RWPE1 (cell line): ENCODE data around the gene PRKG2.
A peak's percentile ranks its signal among the peaks of the same experiment; 100 is the strongest.

Source experiments
- CTCF ChIA-PET: fragments of 350-600 bp; sonication (Branson Sonifier 250); formaldehyde crosslinking; extraction: SDS; loops from one replicate; lab custom pipeline; 2021; lab: Yijun Ruan, JAX
- POLR2A ChIA-PET: fragments of 400-600 bp; formaldehyde crosslinking; extraction: SDS; loops from one replicate; lab custom pipeline; 2020; ENCODE audit warnings: antibody characterized with exemption; ENCODE audit not compliant: low non-redundant PET; lab: Yijun Ruan, JAX
- DNase-seq: peaks from one replicate; pipeline ENCODE4 v3.0.0; 2012; ENCODE audit warnings: low spot score
- H3K27ac ChIP-seq: fragments of 450-650 bp; 2 replicates; pipeline ENCODE4 v1.5.1; 2017
- TF ChIP-seq, protein P1 (sequence below): fragments of 450-650 bp; conservative IDR thresholded peaks from 2 replicates; pipeline ENCODE4 v1.5.1; 2017; ENCODE audit warnings: low read depth, mild to moderate bottlenecking

The PRKG2 gene

DNA sequence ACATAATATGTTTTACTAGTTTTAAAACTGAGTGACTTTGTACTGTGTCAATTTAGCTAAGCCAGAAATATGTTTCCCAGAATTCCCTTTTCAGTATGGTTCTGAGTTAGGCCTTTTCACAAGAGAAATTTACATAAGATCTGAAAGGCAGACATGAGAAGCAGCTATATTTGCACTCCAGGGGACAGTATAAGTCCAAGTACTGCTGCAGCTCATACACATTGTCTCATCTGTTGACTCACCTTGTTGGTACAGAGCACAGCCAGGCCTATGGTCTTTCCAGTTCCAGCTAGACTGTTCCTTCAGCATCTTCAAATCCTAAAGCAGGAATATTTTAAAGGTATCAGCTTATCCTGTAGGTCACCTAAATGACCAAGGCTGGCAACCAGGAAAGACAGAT is 131.0 kb downstream of the PRKG2 start:
- peak; percentile 18 for DNase-seq
- TF ChIP-seq, protein P1, sequence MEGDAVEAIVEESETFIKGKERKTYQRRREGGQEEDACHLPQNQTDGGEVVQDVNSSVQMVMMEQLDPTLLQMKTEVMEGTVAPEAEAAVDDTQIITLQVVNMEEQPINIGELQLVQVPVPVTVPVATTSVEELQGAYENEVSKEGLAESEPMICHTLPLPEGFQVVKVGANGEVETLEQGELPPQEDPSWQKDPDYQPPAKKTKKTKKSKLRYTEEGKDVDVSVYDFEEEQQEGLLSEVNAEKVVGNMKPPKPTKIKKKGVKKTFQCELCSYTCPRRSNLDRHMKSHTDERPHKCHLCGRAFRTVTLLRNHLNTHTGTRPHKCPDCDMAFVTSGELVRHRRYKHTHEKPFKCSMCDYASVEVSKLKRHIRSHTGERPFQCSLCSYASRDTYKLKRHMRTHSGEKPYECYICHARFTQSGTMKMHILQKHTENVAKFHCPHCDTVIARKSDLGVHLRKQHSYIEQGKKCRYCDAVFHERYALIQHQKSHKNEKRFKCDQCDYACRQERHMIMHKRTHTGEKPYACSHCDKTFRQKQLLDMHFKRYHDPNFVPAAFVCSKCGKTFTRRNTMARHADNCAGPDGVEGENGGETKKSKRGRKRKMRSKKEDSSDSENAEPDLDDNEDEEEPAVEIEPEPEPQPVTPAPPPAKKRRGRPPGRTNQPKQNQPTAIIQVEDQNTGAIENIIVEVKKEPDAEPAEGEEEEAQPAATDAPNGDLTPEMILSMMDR: no peak
- ChIA-PET CTCF (interaction anchor here (0.5 to 2.0 kb wide), 6 partner anchors 14 to 731 kb away, joined by 3 to 21 read pairs (median 4); no protein-coding TSS in a partner anchor), POLR2A (no interaction called here)
- no peak overlapping the region for H3K27ac ChIP-seq

GRCh38 chr4:81081156-81081555 is 133.9 kb downstream of the PRKG2 start:
- POLR2A ChIA-PET: no interaction called here
- no peak overlapping the region for H3K27ac ChIP-seq
- TF ChIP-seq, protein P1: no peak
- DNase-seq: no peak
- CTCF ChIA-PET: no interaction called here

- H3K27ac ChIP-seq: no peak overlapping the region
- CTCF ChIA-PET: interaction anchor here (1.5 to 2.6 kb wide), 2 partner anchors 13 to 280 kb away, joined by 3 to 24 read pairs; no protein-coding TSS in a partner anchor
- TF ChIP-seq, protein P1: no peak
- POLR2A ChIA-PET: no interaction called here
- no peak for DNase-seq
Observed at GRCh38 chr4:81071013-81071412, 144.0 kb downstream of the PRKG2 start.

DNA sequence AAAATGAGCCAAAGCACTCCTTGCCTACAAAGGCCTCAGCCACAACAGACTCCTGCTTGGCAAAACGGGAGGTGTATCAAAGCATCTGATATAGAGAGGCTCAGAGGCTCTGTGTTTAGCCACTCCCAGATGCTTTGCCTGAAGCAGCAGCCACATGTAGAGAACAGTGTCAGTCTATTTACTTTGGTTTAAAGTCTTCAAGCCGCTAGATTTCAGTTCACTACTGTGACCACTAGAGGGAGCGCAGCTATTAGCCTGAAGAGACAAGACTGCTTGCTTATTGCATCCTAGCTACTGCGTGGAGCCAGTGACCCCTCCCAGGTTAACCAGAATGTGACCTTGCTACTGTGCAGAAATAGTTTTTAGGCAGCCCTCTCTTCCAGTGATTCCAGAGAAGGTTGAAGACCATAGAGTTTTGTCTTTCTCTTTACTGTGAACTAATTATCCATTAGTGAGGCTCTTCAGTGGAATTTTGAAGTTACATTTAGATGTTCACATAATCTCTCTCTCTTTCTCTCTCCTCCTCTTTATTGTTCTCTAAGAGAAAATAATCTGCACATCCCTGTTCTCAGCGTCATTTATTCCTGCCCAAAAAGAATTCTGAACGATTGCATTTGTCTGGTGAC is 145.2 kb downstream of the PRKG2 start:
- H3K27ac ChIP-seq: no peak overlapping the region
- TF ChIP-seq, protein P1: peak; percentile 89
- ChIA-PET CTCF (interaction anchor here (0.5 to 2.6 kb wide), 13 partner anchors 9 to 1159 kb away, joined by 3 to 24 read pairs (median 3); no protein-coding TSS in a partner anchor), POLR2A (no interaction called here)
- DNase-seq: peak; percentile 42

- CTCF ChIA-PET: interaction anchor here (0.6 kb wide), 1 partner anchor 288 kb away, joined by 4 read pairs; no protein-coding TSS in a partner anchor
- TF ChIP-seq, protein P1: no peak
- DNase-seq: no peak
- H3K27ac ChIP-seq: no peak overlapping the region
- POLR2A ChIA-PET: no interaction called here
Observed at GRCh38 chr4:81065446-81065845, 149.6 kb downstream of the PRKG2 start.

- DNase-seq: no peak
- ChIA-PET POLR2A (no interaction called here), CTCF (no interaction called here)
- H3K27ac ChIP-seq: no peak overlapping the region
- TF ChIP-seq, protein P1: no peak
Observed at GRCh38 chr4:81062001-81062400, 153.0 kb downstream of the PRKG2 start.
